Measurements from ENCODE around the gene KCNIP2. TPM values are rescaled to one million over a fixed set of nuclear protein-coding genes. Genes with fewer than 3 reads are reported as not detected.

KCNIP2 gene
- total RNA-seq, 3 donors from 2014 or later = 11.9 to 90.4 (median 20.6) TPM

GRCh38 chr10:101887775-101888174, 44.2 kb upstream of the KCNIP2 start:
- Histone ChIP-seq H3K27ac (no peak overlapping the region), H3K4me3 (no peak overlapping the region), H3K4me1 (no peaks in the 10 kb centered on the region), H3K27me3 (no peaks in the 10 kb centered on the region), H3K36me3 (no peaks in the 10 kb centered on the region), H3K9me3 (no peaks in the 10 kb centered on the region)
- intact Hi-C loops (cut with DNase I; ENCODE audit: low total_unique reads) = no loop called here
- TF ChIP-seq CTCF (IDR thresholded peaks at IDR 0.05) = no peak
- no peak for TF ChIP-seq POLR2AphosphoS5 (IDR thresholded peaks at IDR 0.05)
- TF ChIP-seq POLR2A (IDR thresholded peaks at IDR 0.05) = no peak
- no peak for DNase-seq (ENCODE audit: low spot score in 2 of 2)

- DNase-seq (ENCODE audit: low spot score in 2 of 2) = no peak
- Histone ChIP-seq H3K27ac (no peak overlapping the region), H3K4me3 (no peak overlapping the region), H3K36me3 (no peaks in the 10 kb centered on the region), H3K9me3 (no peaks in the 10 kb centered on the region), H3K27me3 (no peaks in the 10 kb centered on the region), H3K4me1 (no peaks in the 10 kb centered on the region)
- intact Hi-C loops (cut with DNase I; ENCODE audit: low total_unique reads) = no loop called here
- TF ChIP-seq CTCF (IDR thresholded peaks at IDR 0.05) (no peak), POLR2A (IDR thresholded peaks at IDR 0.05) (no peak), POLR2AphosphoS5 (IDR thresholded peaks at IDR 0.05) (no peak)
Measured at GRCh38 chr10:101886521-101887312, 43.1 kb upstream of the KCNIP2 start.

GRCh38 chr10:101881036-101881774, 37.6 kb upstream of the KCNIP2 start:
- no peak for DNase-seq (ENCODE audit: low spot score in 2 of 2)
- Histone ChIP-seq H3K4me1 (no peaks in the 10 kb centered on the region), H3K36me3 (no peaks in the 10 kb centered on the region), H3K9me3 (no peaks in the 10 kb centered on the region), H3K27ac (no peak overlapping the region), H3K4me3 (no peak overlapping the region), H3K27me3 (no peaks in the 10 kb centered on the region)
- intact Hi-C loops (cut with DNase I; ENCODE audit: low total_unique reads) = no loop called here
- TF ChIP-seq POLR2A (IDR thresholded peaks at IDR 0.05) (no peak), POLR2AphosphoS5 (IDR thresholded peaks at IDR 0.05) (no peak), CTCF (IDR thresholded peaks at IDR 0.05) (no peak)

- TF ChIP-seq POLR2AphosphoS5 (IDR thresholded peaks at IDR 0.05) (no peak), POLR2A (IDR thresholded peaks at IDR 0.05) (no peak), CTCF (IDR thresholded peaks at IDR 0.05) (no peak)
- H3K4me3 ChIP-seq = no peak overlapping the region
- no peaks in the 10 kb centered on the region for H3K9me3 ChIP-seq
- no peak overlapping the region for H3K27ac ChIP-seq
- intact Hi-C loops (cut with DNase I; ENCODE audit: low total_unique reads) = no loop called here
- DNase-seq (ENCODE audit: low spot score in 2 of 2) = no peak
- no peaks in the 10 kb centered on the region for H3K27me3 ChIP-seq
- H3K4me1 ChIP-seq = no peaks in the 10 kb centered on the region
- H3K36me3 ChIP-seq = no peaks in the 10 kb centered on the region
Measured at GRCh38 chr10:101880232-101880573, 36.6 kb upstream of the KCNIP2 start.
